ENCODE results near the gene OLIG1. TPM values are rescaled to one million over a fixed set of nuclear protein-coding genes. Genes with fewer than 3 reads are reported as not detected.
A peak's percentile ranks its signal among the peaks of the same experiment; 100 is the strongest.

Gene OLIG1
- total RNA-seq, 1 donor from 2014 or later = not detected

GRCh38 chr21:33063907-33064622 lies 5.9 kb upstream of the OLIG1 start:
- peak; percentile 6 for DNase-seq

- peak; percentile 15 for DNase-seq
These were observed 5.1 kb upstream of the OLIG1 start for GRCh38 chr21:33064623-33065390.

GRCh38 chr21:33067043-33067442 lies 2.9 kb upstream of the OLIG1 start:
- no peak for DNase-seq

GRCh38 chr21:33067457-33067856 lies 2.5 kb upstream of the OLIG1 start:
- DNase-seq = no peak

- DNase-seq = no peak
These were observed 698 bp upstream of the OLIG1 start for GRCh38 chr21:33069243-33069642.

GRCh38 chr21:33069645-33069993 lies 322 bp upstream of the OLIG1 start:
- DNase-seq = no peak

GRCh38 chr21:33070744-33070997 lies 730 bp downstream of the OLIG1 start:
- DNase-seq = no peak

GRCh38 chr21:33070998-33071769 lies 1.2 kb downstream of the OLIG1 start:
- peak; percentile 10 for DNase-seq

- DNase-seq = peak; percentile 16
These were observed 1.9 kb downstream of the OLIG1 start for GRCh38 chr21:33071770-33072306.

GRCh38 chr21:33073636-33074035 lies 3.7 kb downstream of the OLIG1 start:
- no peak for DNase-seq

- DNase-seq = no peak
These were observed 5.2 kb downstream of the OLIG1 start for GRCh38 chr21:33075128-33075527.

- DNase-seq = no peak
These were observed 5.8 kb downstream of the OLIG1 start for GRCh38 chr21:33075596-33076195.

GRCh38 chr21:33076600-33077329 lies 6.8 kb downstream of the OLIG1 start:
- DNase-seq = no peak

GRCh38 chr21:33078907-33079582 lies 9.1 kb downstream of the OLIG1 start:
- no peak for DNase-seq

- DNase-seq = no peak
These were observed 10.4 kb downstream of the OLIG1 start for GRCh38 chr21:33080376-33080775.

GRCh38 chr21:33080776-33081175 lies 10.8 kb downstream of the OLIG1 start:
- DNase-seq = no peak

- no peak for DNase-seq
These were observed 18.4 kb downstream of the OLIG1 start for GRCh38 chr21:33088384-33088783.

GRCh38 chr21:33089395-33090119 lies 19.6 kb downstream of the OLIG1 start:
- no peak for DNase-seq

- DNase-seq = no peak
These were observed 26.5 kb downstream of the OLIG1 start for GRCh38 chr21:33096426-33096825.

GRCh38 chr21:33099131-33099530 lies 29.2 kb downstream of the OLIG1 start:
- no peak for DNase-seq

GRCh38 chr21:33101300-33101911 lies 31.5 kb downstream of the OLIG1 start:
- DNase-seq = no peak

All from dermis blood vessel endothelial cell (primary cell).